ENCODE data around the gene OLFM2.

DNA sequence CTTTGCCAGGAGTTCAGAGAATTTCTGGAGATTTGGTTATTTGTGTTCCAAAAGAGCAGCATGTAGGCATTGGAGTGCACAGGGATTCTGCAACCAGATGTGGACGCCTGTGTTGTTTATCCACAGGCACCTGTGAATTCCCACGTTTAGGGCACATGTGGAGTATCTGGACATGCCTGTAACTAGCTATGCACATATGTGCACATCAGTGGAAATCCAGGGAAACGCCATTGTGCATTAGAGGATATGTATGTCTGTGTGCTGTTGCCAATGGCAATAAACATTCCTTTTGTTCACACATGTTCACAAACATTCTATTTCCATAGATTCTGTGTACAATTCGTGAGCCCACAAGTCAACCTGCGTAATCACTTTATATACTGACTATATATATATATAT is 34.7 kb downstream of the OLFM2 start:
- TF ChIP-seq, protein P1, sequence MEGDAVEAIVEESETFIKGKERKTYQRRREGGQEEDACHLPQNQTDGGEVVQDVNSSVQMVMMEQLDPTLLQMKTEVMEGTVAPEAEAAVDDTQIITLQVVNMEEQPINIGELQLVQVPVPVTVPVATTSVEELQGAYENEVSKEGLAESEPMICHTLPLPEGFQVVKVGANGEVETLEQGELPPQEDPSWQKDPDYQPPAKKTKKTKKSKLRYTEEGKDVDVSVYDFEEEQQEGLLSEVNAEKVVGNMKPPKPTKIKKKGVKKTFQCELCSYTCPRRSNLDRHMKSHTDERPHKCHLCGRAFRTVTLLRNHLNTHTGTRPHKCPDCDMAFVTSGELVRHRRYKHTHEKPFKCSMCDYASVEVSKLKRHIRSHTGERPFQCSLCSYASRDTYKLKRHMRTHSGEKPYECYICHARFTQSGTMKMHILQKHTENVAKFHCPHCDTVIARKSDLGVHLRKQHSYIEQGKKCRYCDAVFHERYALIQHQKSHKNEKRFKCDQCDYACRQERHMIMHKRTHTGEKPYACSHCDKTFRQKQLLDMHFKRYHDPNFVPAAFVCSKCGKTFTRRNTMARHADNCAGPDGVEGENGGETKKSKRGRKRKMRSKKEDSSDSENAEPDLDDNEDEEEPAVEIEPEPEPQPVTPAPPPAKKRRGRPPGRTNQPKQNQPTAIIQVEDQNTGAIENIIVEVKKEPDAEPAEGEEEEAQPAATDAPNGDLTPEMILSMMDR (conservative IDR thresholded peaks at IDR 0.05; ENCODE audit: low read length), result no peak
- TF ChIP-seq EZH2phosphoT487 (IDR thresholded peaks at IDR 0.05; ENCODE audit: borderline replicate concordance), result no peak

Measured in Loucy (cell line).